Fibroblast of skin of right quadriceps (primary cell): ENCODE measurements around the gene RRBP1.

Experiments
- DNase-seq: peaks from one replicate; pipeline ENCODE4 v3.0.0-alpha.2; 2013

Gene RRBP1

GRCh38 chr20:17601957-17602356 lies 80.1 kb downstream of the RRBP1 start:
- no peak for DNase-seq

- no peak for DNase-seq
Observed at GRCh38 chr20:17598013-17598550, 84.0 kb downstream of the RRBP1 start.

- no peak for DNase-seq
Observed at GRCh38 chr20:17595856-17596255, 86.2 kb downstream of the RRBP1 start.

- DNase-seq, result no peak
Observed at GRCh38 chr20:17594443-17594842, 87.6 kb downstream of the RRBP1 start.

GRCh38 chr20:17593902-17594301 lies 88.1 kb downstream of the RRBP1 start:
- DNase-seq, result no peak

GRCh38 chr20:17590245-17590644 lies 91.8 kb downstream of the RRBP1 start:
- DNase-seq, result no peak

GRCh38 chr20:17589161-17589834 lies 92.7 kb downstream of the RRBP1 start:
- DNase-seq, result no peak

GRCh38 chr20:17587824-17588223 lies 94.2 kb downstream of the RRBP1 start:
- no peak for DNase-seq

GRCh38 chr20:17587148-17587547 lies 94.9 kb downstream of the RRBP1 start:
- DNase-seq, result no peak

- no peak for DNase-seq
Observed at GRCh38 chr20:17586250-17586649, 95.8 kb downstream of the RRBP1 start.

- DNase-seq, result no peak
Observed at GRCh38 chr20:17584689-17585088, 97.4 kb downstream of the RRBP1 start.

- no peak for DNase-seq
Observed at GRCh38 chr20:17583126-17583525, 98.9 kb downstream of the RRBP1 start.

- DNase-seq, result no peak
Observed at GRCh38 chr20:17580895-17581294, 101.1 kb downstream of the RRBP1 start.

GRCh38 chr20:17579369-17580039 lies 102.5 kb downstream of the RRBP1 start:
- peak; percentile 18 for DNase-seq

- DNase-seq, result no peak
Observed at GRCh38 chr20:17576215-17576614, 105.8 kb downstream of the RRBP1 start.

- DNase-seq, result no peak
Observed at GRCh38 chr20:17573463-17573862, 108.6 kb downstream of the RRBP1 start.

- no peak for DNase-seq
Observed at GRCh38 chr20:17572034-17572638, 109.9 kb downstream of the RRBP1 start.

GRCh38 chr20:17571153-17571527 lies 110.9 kb downstream of the RRBP1 start:
- no peak for DNase-seq

- DNase-seq, result peak; percentile 43
Observed at GRCh38 chr20:17570347-17571152, 111.5 kb downstream of the RRBP1 start.

GRCh38 chr20:17569616-17570346 lies 112.3 kb downstream of the RRBP1 start, which contains the start of gene DSTN:
Gene DSTN, plus strand, starts transcription at chr20:17570075. Its CDS starts 134 bp downstream, at chr20:17570209.
- peak; percentile 98 for DNase-seq

GRCh38 chr20:17568972-17569521 lies 113.0 kb downstream of the RRBP1 start:
- peak; percentile 100 for DNase-seq
